ENCODE data around the gene ADCY4. TPM values are rescaled to one million over a fixed set of nuclear protein-coding genes. Genes with fewer than 3 reads are reported as not detected.

The ADCY4 gene
- total and polyA plus RNA-seq, 2 of the 8 experiments (the other 6 are each of a cell fraction or from before 2014, with no cell fraction given): 0.27 to 0.35 TPM

GRCh38 chr14:24367514-24368211 lies 32.8 kb upstream of the ADCY4 start, which contains the start of gene NFATC4 (continued):
- no peak for TF ChIP-seq NANOG (IDR thresholded peaks at IDR 0.05; ENCODE audit: insufficient read depth, low read depth, low read length, poor library complexity, severe bottlenecking)
- 0 out of 2 replicates have a peak, but pooled peaks have one; percentile 9 for TF ChIP-seq RBBP5 (IDR thresholded peaks at IDR 0.05; ENCODE audit: borderline replicate concordance, low read depth, low read length)
- no peak for TF ChIP-seq TEAD4 (IDR thresholded peaks at IDR 0.05; ENCODE audit: low read depth, low read length)
- TF ChIP-seq TCF12 (IDR thresholded peaks at IDR 0.05; ENCODE audit: low read depth, low read length): no peak
- TF ChIP-seq CHD2 (IDR thresholded peaks at IDR 0.05; ENCODE audit: low read length): peak; percentile 72
- TF ChIP-seq CHD1 (IDR thresholded peaks at IDR 0.05; ENCODE audit: low read depth, low read length): no peak
- no peak for TF ChIP-seq TAF7 (optimal IDR thresholded peaks at IDR 0.05; ENCODE audit: borderline replicate concordance, low read depth, low read length)
- peak; percentile 13; the same call in 1 of the 2 replicates for TF ChIP-seq CREB1 (IDR thresholded peaks at IDR 0.05)
- TF ChIP-seq BCL11A (IDR thresholded peaks at IDR 0.05; ENCODE audit: low read depth in 2 of 2, low read length in 2 of 2): no peak
